Smooth muscle cell (in vitro differentiated cells): Measurements from ENCODE around the gene ELL2. TPM values are rescaled to one million over a fixed set of nuclear protein-coding genes. Genes with fewer than 3 reads are reported as not detected.

Experiments
- DNase-seq: peaks from one replicate; lab custom pipeline; 2025; ENCODE audit not compliant: unreplicated experiment; lab: John Stamatoyannopoulos, UW
- H2AFZ ChIP-seq: fragments of 200-600 bp; sonication (generic); 2 replicates; pipeline ENCODE4 v1.6.0; 2016; ENCODE audit warnings: antibody characterized with exemption, low read depth, mild to moderate bottlenecking
- H3F3A ChIP-seq: fragments of 200-600 bp; sonication (generic); 2 replicates; pipeline ENCODE4 v1.6.0; 2017; ENCODE audit warnings: antibody characterized with exemption, low read depth
- H3K27ac ChIP-seq: fragments of 200-600 bp; sonication (generic); 2 replicates; pipeline ENCODE4 v1.5.1; 2016; ENCODE audit warnings: low read depth, mild to moderate bottlenecking
- H3K27me3 ChIP-seq: fragments of 200-600 bp; sonication (generic); 2 replicates; pipeline ENCODE4 v1.6.1; 2016; ENCODE audit warnings: low read depth, mild to moderate bottlenecking
- H3K36me3 ChIP-seq: fragments of 200-600 bp; sonication (generic); 2 replicates; pipeline ENCODE4 v1.5.1; 2016; ENCODE audit warnings: low read depth
- H3K4me1 ChIP-seq: fragments of 200-600 bp; sonication (generic); 2 replicates; pipeline ENCODE4 v1.5.1; 2016; ENCODE audit warnings: low read depth
- H3K4me2 ChIP-seq: fragments of 200-600 bp; sonication (generic); 2 replicates; pipeline ENCODE4 v1.6.0; 2016; ENCODE audit warnings: mild to moderate bottlenecking
- H3K4me3 ChIP-seq: fragments of 200-600 bp; sonication (generic); 2 replicates; pipeline ENCODE4 v1.5.1; 2016; ENCODE audit warnings: mild to moderate bottlenecking
- H3K79me2 ChIP-seq: fragments of 200-600 bp; sonication (generic); 2 replicates; pipeline ENCODE4 v1.6.0; 2016; ENCODE audit warnings: low read depth, mild to moderate bottlenecking
- H3K9ac ChIP-seq: fragments of 200-600 bp; sonication (generic); 2 replicates; pipeline ENCODE4 v1.6.0; 2016; ENCODE audit warnings: low read depth
- H3K9me3 ChIP-seq: fragments of 200-600 bp; sonication (generic); replicated peaks from 2 replicates; pipeline ENCODE4 v1.5.1; 2016; ENCODE audit warnings: low read depth
- H4K20me1 ChIP-seq: fragments of 200-600 bp; sonication (generic); 2 replicates; pipeline ENCODE4 v1.6.0; 2016; ENCODE audit warnings: low read depth
- WGBS: methylation state at CpG from one replicate; pipeline ENCODE4 v1.1.7; 2016; ENCODE audit warnings: low lambda C conversion rate; 5-methylcytosine and 5-hydroxymethylcytosine counted together
- polyA plus RNA-seq: library from polyadenylated mRNA; unstranded; fragments of >200 nt; fragmentation: Nextera tagmentation; extraction: Ambion mirVana; gene quantifications from 2 replicates; pipeline ENCODE4 v1.2.1, GENCODE V29; 2016
- total RNA-seq: library from RNA; depleted of rRNA; stranded (reverse); fragments of >200 nt; gene quantifications from 2 replicates; pipeline ENCODE4 v1.2.3, GENCODE V29; 2014
- TF ChIP-seq, protein P1 (sequence below): fragments of 200-600 bp; sonication (generic); IDR thresholded peaks from 2 replicates; pipeline ENCODE4 v1.5.1; 2017; ENCODE audit warnings: borderline replicate concordance, mild to moderate bottlenecking, antibody characterized with exemption; ENCODE audit not compliant: insufficient read depth, poor library complexity, severe bottlenecking

The ELL2 gene
- total and polyA plus RNA-seq, 2 experiments from 2014 or later, result 14.4 to 49.9 TPM

DNA sequence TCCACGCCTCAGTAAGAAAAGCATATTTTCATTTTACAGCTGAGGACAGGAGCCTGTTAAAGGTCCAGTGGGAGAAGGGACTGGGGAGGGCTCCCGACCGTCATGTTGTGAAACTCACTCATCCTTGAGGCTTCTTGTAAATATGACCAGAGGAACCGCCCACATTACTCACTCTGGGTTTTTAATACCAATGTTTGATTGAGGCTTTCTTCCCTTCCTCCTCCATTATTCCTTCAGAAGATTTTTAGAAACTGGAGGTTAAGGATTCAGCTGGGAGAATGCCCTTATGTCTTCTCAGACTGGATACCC is 77.7 kb downstream of the ELL2 start:
- H3K9ac ChIP-seq, result peak overlapping the region; percentile 20
- 39% methylated on average over 4 of the region's 4 CpGs for WGBS
- no peak for DNase-seq

DNA sequence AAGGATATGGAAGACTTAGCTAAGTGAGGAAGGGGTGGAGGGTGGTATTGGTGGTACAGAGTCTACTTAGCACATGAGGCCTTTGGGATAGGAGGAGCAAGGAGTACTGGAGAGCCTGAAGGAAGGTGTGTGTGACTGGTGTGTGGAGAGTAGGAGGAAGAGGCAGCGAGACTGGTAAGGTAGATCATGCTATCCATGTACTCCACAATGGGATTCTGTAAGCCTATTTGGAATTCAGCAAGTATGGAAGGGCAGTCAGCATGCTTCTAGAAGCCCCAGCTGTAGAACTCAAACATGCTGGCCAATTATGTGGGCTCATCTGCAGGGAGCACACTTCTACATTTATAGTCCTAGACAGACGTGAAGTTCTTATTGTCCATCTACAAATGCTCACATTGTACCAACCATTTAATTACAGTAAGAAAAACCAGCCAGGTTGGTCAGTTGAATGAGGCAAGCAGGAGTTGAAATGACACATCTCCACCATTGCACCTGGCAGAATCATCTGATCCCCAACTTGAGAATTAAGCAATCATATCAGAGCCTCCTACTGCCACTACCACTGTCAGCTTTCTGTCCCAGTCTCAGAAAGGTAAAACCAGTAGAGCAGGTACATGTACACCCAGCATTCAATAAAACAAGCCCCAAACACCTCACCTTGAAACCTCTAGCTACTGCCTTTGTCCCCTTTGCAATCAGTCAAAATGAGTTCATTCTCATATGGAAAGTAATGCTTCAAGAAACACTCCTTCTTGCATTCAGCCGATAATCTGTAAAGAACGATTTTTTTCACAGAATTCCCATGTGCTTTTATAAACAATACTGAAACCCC is 78.2 kb downstream of the ELL2 start:
- no peak for DNase-seq

More for the DNA sequence above, 77.7 kb downstream of the ELL2 start:
- Histone ChIP-seq H4K20me1 (no peaks in the 10 kb centered on the region), H3K27me3 (no peaks in the 10 kb centered on the region), H3K4me2 (peak overlapping the region; percentile 70), H3K4me3 (no peak overlapping the region), H3F3A (no peaks in the 10 kb centered on the region), H3K9me3 (no peaks in the 10 kb centered on the region), H3K36me3 (peaks cover 8% of the 10 kb centered on the region), H3K4me1 (peaks cover 2% of the 10 kb centered on the region), H3K79me2 (no peaks in the 10 kb centered on the region), H3K27ac (peak overlapping the region; percentile 66), H2AFZ (no peak overlapping the region)
- TF ChIP-seq, protein P1, sequence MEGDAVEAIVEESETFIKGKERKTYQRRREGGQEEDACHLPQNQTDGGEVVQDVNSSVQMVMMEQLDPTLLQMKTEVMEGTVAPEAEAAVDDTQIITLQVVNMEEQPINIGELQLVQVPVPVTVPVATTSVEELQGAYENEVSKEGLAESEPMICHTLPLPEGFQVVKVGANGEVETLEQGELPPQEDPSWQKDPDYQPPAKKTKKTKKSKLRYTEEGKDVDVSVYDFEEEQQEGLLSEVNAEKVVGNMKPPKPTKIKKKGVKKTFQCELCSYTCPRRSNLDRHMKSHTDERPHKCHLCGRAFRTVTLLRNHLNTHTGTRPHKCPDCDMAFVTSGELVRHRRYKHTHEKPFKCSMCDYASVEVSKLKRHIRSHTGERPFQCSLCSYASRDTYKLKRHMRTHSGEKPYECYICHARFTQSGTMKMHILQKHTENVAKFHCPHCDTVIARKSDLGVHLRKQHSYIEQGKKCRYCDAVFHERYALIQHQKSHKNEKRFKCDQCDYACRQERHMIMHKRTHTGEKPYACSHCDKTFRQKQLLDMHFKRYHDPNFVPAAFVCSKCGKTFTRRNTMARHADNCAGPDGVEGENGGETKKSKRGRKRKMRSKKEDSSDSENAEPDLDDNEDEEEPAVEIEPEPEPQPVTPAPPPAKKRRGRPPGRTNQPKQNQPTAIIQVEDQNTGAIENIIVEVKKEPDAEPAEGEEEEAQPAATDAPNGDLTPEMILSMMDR, result no peak

DNA sequence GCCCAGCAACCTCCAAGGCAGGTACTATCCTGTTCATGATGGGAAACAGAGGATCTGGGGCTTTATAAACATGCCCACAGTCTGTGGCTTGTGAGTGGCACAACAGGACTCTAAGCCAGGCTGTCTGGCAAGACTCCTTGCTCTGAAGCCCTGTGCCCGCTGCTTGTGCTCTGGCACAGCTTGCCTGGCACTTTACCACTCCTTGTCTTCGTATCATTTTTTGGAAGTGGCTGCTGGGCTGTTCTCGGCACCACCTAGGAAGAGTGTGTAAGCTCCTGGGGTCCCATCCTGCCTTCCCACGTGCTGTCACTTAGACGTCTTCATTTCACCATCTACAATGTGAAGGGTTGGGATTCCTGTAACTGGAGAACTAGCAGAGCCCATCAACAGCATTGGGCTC is 79.8 kb downstream of the ELL2 start:
- H3K27me3 ChIP-seq, result no peaks in the 10 kb centered on the region
- WGBS, result 88% methylated on average over 5 of the region's 5 CpGs
- no peaks in the 10 kb centered on the region for H3K79me2 ChIP-seq
- DNase-seq, result no peak
- H4K20me1 ChIP-seq, result no peaks in the 10 kb centered on the region
- H3K27ac ChIP-seq, result no peak overlapping the region
- H2AFZ ChIP-seq, result no peak overlapping the region
- H3K9ac ChIP-seq, result no peak overlapping the region
- H3K9me3 ChIP-seq, result no peaks in the 10 kb centered on the region
- H3K4me3 ChIP-seq, result no peak overlapping the region
- H3K36me3 ChIP-seq, result no peaks in the 10 kb centered on the region
- H3K4me1 ChIP-seq, result peaks cover 2% of the 10 kb centered on the region
- H3F3A ChIP-seq, result no peaks in the 10 kb centered on the region
- TF ChIP-seq, protein P1, result no peak
- no peak overlapping the region for H3K4me2 ChIP-seq

More for the DNA sequence above, 78.2 kb downstream of the ELL2 start:
- no peaks in the 10 kb centered on the region for H3F3A ChIP-seq
- no peak overlapping the region for H2AFZ ChIP-seq
- H3K36me3 ChIP-seq, result peaks cover 5% of the 10 kb centered on the region
- peak overlapping the region; percentile 66 for H3K27ac ChIP-seq
- peak overlapping the region; percentile 20 for H3K9ac ChIP-seq
- no peaks in the 10 kb centered on the region for H3K27me3 ChIP-seq
- H3K4me3 ChIP-seq, result no peak overlapping the region
- H3K9me3 ChIP-seq, result no peaks in the 10 kb centered on the region
- H3K79me2 ChIP-seq, result no peaks in the 10 kb centered on the region
- H3K4me1 ChIP-seq, result peaks cover 2% of the 10 kb centered on the region
- WGBS, result 94% methylated on average over 4 of the region's 4 CpGs
- TF ChIP-seq, protein P1, result no peak
- no peaks in the 10 kb centered on the region for H4K20me1 ChIP-seq
- peak overlapping the region; percentile 70 for H3K4me2 ChIP-seq
